HEK293T (cell line): ENCODE measurements around the gene YKT6.

Experiments
- CTCF ChIA-PET: fragments of 350-600 bp; formaldehyde crosslinking; extraction: SDS; loops from one replicate; lab custom pipeline; 2021; ENCODE audit warnings: antibody characterized with exemption, inconsistent platforms; lab: Yijun Ruan, JAX
- POLR2A ChIA-PET: fragments of 350-600 bp; formaldehyde crosslinking; extraction: SDS; loops from one replicate; lab custom pipeline; 2020; ENCODE audit warnings: antibody characterized with exemption, inconsistent platforms; lab: Yijun Ruan, JAX
- DNase-seq: peaks from one replicate; pipeline ENCODE4 v3.0.0; 2012; ENCODE audit warnings: mixed read lengths; ENCODE audit errors: extremely low spot score
- ARNT ChIP-seq: fragments of 450-650 bp; IDR thresholded peaks from 2 replicates; pipeline ENCODE4 v1.6.1; 2017; ENCODE audit warnings: mild to moderate bottlenecking
- BHLHE40 ChIP-seq: fragments of 450-650 bp; IDR thresholded peaks from 2 replicates; pipeline ENCODE4 v1.6.1; 2016; ENCODE audit warnings: mild to moderate bottlenecking, moderate library complexity, borderline replicate concordance
- CTBP1 ChIP-seq: fragments of 450-650 bp; IDR thresholded peaks from 2 replicates; pipeline ENCODE4 v1.6.1; 2016; ENCODE audit warnings: borderline replicate concordance
- ELF4 ChIP-seq: fragments of 450-650 bp; IDR thresholded peaks from 2 replicates; pipeline ENCODE4 v1.6.1; 2017; ENCODE audit warnings: antibody characterized with exemption
- FOXA1 ChIP-seq: fragments of 450-650 bp; IDR thresholded peaks from 2 replicates; pipeline ENCODE4 v1.6.1; 2016; ENCODE audit warnings: mild to moderate bottlenecking
- FOXK2 ChIP-seq: fragments of 450-650 bp; IDR thresholded peaks from 2 replicates; pipeline ENCODE4 v1.6.1; 2016; ENCODE audit warnings: mild to moderate bottlenecking
- FOXM1 ChIP-seq: fragments of 450-650 bp; IDR thresholded peaks from 2 replicates; pipeline ENCODE4 v1.6.1; 2017; ENCODE audit warnings: mild to moderate bottlenecking, borderline replicate concordance
- HDGF ChIP-seq: fragments of 450-650 bp; IDR thresholded peaks from 2 replicates; pipeline ENCODE4 v1.6.1; 2017; ENCODE audit warnings: antibody characterized with exemption, borderline replicate concordance
- L3MBTL2 ChIP-seq: fragments of 450-650 bp; conservative IDR thresholded peaks from 2 replicates; pipeline ENCODE4 v1.6.1; 2016; ENCODE audit warnings: mild to moderate bottlenecking
- LEF1 ChIP-seq: fragments of 450-650 bp; IDR thresholded peaks from 2 replicates; pipeline ENCODE4 v1.6.1; 2017; ENCODE audit warnings: mild to moderate bottlenecking, borderline replicate concordance
- NFRKB ChIP-seq: fragments of 450-650 bp; IDR thresholded peaks from 2 replicates; pipeline ENCODE4 v1.6.1; 2016; ENCODE audit warnings: mild to moderate bottlenecking, moderate library complexity
- PKNOX1 ChIP-seq: fragments of 450-650 bp; IDR thresholded peaks from 2 replicates; pipeline ENCODE4 v1.6.1; 2016
- SP1 ChIP-seq: fragments of 450-650 bp; IDR thresholded peaks from 2 replicates; pipeline ENCODE4 v1.6.1; 2017
- SUZ12 ChIP-seq: fragments of 450-650 bp; IDR thresholded peaks from 2 replicates; pipeline ENCODE4 v1.6.1; 2016; ENCODE audit warnings: mild to moderate bottlenecking
- TARDBP ChIP-seq: fragments of 450-650 bp; IDR thresholded peaks from 2 replicates; pipeline ENCODE4 v1.6.1; 2016
- ZNF384 ChIP-seq: fragments of 450-650 bp; IDR thresholded peaks from 2 replicates; pipeline ENCODE4 v1.6.1; 2016

Gene YKT6

DNA sequence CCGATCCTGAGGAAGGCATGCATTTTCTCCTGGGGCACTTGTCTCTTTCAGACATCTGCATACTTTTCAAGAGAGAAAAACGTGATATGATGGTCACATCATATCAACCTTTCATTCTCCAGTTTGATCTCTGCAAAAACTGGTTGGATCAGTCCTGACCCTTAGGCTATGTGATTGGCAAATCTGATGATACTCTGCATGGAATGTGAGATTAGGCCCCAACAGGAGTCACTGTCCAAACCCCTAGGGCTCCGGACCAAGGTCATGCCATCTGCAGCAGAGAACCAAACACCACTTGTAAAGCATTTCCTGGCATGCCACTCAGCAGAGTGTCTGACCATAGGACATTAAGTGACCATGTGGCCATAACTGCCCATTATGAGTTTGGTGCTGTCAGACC lies 20.1 kb upstream of the YKT6 start:
- POLR2A ChIA-PET = no interaction called here
- no peak for DNase-seq
- CTCF ChIA-PET = no interaction called here
- TF ChIP-seq FOXM1 = no peak
- TF ChIP-seq ELF4 = no peak
- no peak for TF ChIP-seq L3MBTL2
- no peak for TF ChIP-seq LEF1
- no peak for TF ChIP-seq FOXA1
- no peak for TF ChIP-seq CTBP1
- no peak for TF ChIP-seq ARNT
- TF ChIP-seq TARDBP = no peak
- TF ChIP-seq NFRKB = no peak
- no peak for TF ChIP-seq FOXK2
- no peak for TF ChIP-seq BHLHE40
- TF ChIP-seq SUZ12 = no peak
- no peak for TF ChIP-seq ZNF384

GRCh38 chr7:44182827-44183226 lies 18.0 kb upstream of the YKT6 start:
- DNase-seq = no peak
- CTCF ChIA-PET = no interaction called here
- POLR2A ChIA-PET = no interaction called here
- TF ChIP-seq FOXK2 (no peak), FOXA1 (no peak), BHLHE40 (no peak), HDGF (no peak), SP1 (no peak), LEF1 (no peak), TARDBP (no peak)

DNA sequence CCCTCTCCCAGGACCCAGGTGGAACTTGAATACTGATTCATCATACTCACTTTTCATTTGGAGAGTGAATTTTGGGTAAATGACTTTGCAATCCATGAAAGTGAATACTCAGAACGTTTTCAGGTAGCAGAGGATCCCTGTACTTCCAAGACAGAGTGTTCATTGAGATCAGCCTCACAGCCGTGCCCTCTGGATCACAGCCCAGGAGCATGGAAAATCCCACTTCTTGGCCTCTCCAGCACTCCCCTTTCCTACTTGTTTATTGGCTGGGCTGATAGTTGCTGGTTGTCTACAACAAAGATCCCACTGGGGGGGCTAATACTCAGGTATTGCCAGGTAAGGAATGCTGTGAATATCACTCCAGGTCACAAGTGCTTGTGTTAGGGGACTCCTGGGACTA lies 17.4 kb upstream of the YKT6 start:
- CTCF ChIA-PET = no interaction called here
- TF ChIP-seq LEF1 (no peak), TARDBP (no peak), ZNF384 (no peak), CTBP1 (no peak), ARNT (no peak), SUZ12 (no peak), L3MBTL2 (no peak), ELF4 (no peak), NFRKB (no peak), PKNOX1 (no peak), FOXM1 (no peak), HDGF (no peak), SP1 (no peak)
- no peak for DNase-seq
- POLR2A ChIA-PET = no interaction called here

DNA sequence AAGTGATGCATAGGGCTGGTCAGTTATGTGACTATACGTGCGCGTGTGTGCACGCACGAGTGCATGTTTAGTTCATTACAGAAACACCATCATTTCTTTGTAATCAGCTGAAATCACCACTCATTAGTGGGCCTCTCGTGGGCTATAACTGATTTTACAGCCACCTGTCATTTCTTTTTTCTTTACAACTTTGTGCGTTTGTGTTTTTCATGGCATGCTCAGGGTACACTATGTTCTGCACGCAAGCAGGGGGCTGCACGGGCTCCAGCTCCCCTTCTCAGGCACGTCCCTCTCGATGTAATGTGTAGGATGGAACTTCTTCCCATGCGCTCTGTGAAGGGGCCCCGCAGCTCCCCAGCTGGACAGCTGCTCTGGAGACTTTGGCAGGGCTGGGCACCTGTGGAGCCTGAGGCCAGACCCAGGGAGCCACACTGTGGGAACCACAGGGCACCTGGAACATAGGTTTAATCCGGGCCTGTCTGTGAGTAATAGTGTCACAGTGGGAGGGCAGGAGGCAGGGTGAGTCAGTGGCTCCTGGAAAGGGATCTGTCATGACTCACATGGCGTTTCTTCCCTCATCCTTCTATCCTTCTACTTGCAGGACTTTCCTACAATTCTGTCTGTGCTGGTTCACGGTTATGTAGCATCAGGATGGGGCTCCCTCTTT lies 16.4 kb upstream of the YKT6 start:
- ChIA-PET CTCF (no interaction called here), POLR2A (no interaction called here)
- TF ChIP-seq ELF4 = no peak
- TF ChIP-seq FOXM1 = no peak
- no peak for TF ChIP-seq FOXK2
- TF ChIP-seq L3MBTL2 = no peak
- no peak for TF ChIP-seq ARNT
- no peak for TF ChIP-seq BHLHE40
- no peak for TF ChIP-seq ZNF384
- no peak for TF ChIP-seq HDGF
- TF ChIP-seq PKNOX1 = no peak
- no peak for TF ChIP-seq LEF1
- no peak for TF ChIP-seq SUZ12
- no peak for TF ChIP-seq NFRKB
- DNase-seq = peak; percentile 22

DNA sequence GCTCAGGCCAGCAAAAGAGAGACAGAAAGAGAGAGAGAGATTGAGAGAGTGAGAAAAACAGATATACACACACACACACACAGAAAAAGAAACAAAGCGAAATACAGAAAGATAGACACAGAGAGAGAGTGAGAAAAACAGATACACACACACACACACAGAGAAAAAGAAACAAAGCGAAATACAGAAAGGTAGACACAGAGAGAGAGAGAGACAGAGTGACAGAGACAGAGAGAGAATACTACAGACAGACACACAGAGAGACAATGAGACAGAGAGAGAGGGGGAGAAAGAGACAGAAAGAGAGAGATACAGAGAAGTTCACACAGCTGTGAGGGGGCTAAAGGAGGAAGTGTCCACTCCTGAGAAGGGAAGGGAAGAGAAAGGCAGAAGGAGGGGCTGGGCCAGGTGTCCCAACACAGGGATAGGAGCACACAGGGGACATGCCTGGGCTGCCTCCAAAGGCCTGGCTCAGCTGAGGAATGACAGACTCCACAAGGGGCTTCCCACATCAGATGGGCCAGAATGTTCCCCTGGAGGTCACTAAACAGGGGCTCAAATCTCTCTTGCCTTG lies 15.8 kb upstream of the YKT6 start:
- POLR2A ChIA-PET = no interaction called here
- no peak for TF ChIP-seq CTBP1
- TF ChIP-seq FOXM1 = no peak
- no peak for TF ChIP-seq SP1
- TF ChIP-seq BHLHE40 = no peak
- TF ChIP-seq FOXA1 = no peak
- no peak for TF ChIP-seq TARDBP
- no peak for DNase-seq
- CTCF ChIA-PET = no interaction called here

DNA sequence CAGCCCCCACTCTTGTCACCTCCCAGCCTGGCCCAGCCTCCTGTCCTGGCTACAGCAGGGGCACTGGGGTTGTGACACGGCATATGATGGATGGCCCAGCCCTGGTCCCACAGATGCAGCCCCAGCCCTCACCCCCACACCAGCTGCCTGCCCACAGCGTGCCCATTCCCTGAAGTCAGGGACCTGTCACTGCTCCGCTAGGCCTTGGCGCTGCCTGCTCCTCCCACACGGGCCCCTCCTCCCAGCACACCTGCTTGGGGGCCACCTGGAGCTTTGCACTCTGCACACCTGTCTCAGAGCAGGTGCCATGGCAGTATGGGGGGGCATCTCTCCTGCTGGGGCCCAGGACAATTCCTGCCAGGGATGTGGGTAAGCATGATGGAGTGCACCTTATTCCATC lies 15.0 kb upstream of the YKT6 start:
- TF ChIP-seq ARNT (no peak), BHLHE40 (no peak), LEF1 (no peak), SUZ12 (no peak), ELF4 (no peak), L3MBTL2 (no peak), SP1 (no peak)
- ChIA-PET POLR2A (no interaction called here), CTCF (no interaction called here)
- DNase-seq = no peak

DNA sequence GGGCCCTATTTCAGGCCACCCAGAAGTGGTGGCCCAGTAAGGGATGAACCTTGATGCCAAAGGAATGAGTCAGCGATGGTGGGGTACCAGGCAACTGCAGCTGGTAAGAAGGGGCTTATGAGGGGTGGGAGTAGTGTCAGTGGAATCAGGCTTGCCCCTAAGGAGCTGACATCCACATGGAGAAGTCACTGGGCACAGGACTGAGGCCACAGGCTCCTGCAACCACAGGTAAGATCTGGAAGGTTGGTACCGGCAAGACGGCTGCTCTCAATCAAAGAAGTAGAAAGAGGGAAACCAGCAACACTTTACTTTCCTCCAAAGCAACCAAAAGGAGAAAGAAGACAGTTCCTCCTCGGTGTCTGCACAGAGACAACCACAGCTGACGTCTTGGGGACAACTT lies 14.0 kb upstream of the YKT6 start:
- no peak for DNase-seq
- ChIA-PET POLR2A (no interaction called here), CTCF (interaction anchor here (0.7 kb wide), 1 partner anchor 114 kb away, joined by 3 read pairs; no protein-coding TSS in a partner anchor)

More for the DNA sequence above, 14.0 kb upstream of the YKT6 start:
- TF ChIP-seq ARNT (no peak), NFRKB (no peak), FOXK2 (no peak), FOXA1 (no peak), ELF4 (no peak), L3MBTL2 (no peak), SP1 (no peak), BHLHE40 (no peak), ZNF384 (no peak), SUZ12 (no peak), PKNOX1 (no peak), FOXM1 (no peak), CTBP1 (no peak), LEF1 (no peak), HDGF (no peak), TARDBP (no peak)
